Measurements from ENCODE around the gene SPSB4.

GRCh38 chr3:141012571-141012970, 38.6 kb upstream of the SPSB4 start:
- TF ChIP-seq EZH2 (IDR thresholded peaks at IDR 0.05) = no peak
- TF ChIP-seq POLR2AphosphoS5 (IDR thresholded peaks at IDR 0.05; ENCODE audit: borderline replicate concordance, low read depth, low read length) = no peak
- TF ChIP-seq FOXP2 (optimal IDR thresholded peaks at IDR 0.05; ENCODE audit: control extremely low read depth, extremely low read length, insufficient read depth) = no peak
